ENCODE data around the gene PDLIM3.

DNA sequence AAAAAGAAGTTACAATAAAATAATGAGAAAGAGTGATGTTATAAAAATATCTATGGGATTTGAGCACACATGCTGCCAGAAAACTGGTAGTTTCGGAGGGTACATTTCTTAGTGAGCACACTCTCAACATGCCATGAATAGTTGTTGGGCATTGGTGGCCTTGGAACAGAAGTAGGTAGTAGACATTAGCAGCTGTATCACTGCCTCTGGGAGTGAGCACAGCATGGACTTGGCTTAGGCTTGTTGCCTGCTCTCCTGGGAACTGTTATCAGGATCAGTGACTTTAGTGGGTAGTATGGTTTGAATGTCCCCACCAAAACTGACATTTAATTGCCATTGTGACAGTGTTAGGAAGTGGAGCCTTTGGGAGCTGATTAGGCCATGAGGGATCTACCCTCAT is 13.3 kb upstream of the PDLIM3 start:
- TF ChIP-seq, protein P1, sequence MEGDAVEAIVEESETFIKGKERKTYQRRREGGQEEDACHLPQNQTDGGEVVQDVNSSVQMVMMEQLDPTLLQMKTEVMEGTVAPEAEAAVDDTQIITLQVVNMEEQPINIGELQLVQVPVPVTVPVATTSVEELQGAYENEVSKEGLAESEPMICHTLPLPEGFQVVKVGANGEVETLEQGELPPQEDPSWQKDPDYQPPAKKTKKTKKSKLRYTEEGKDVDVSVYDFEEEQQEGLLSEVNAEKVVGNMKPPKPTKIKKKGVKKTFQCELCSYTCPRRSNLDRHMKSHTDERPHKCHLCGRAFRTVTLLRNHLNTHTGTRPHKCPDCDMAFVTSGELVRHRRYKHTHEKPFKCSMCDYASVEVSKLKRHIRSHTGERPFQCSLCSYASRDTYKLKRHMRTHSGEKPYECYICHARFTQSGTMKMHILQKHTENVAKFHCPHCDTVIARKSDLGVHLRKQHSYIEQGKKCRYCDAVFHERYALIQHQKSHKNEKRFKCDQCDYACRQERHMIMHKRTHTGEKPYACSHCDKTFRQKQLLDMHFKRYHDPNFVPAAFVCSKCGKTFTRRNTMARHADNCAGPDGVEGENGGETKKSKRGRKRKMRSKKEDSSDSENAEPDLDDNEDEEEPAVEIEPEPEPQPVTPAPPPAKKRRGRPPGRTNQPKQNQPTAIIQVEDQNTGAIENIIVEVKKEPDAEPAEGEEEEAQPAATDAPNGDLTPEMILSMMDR (IDR thresholded peaks at IDR 0.05), result no peak
- TF ChIP-seq EZH2 (IDR thresholded peaks at IDR 0.05; ENCODE audit: borderline replicate concordance, insufficient read depth, low read depth, low read length, poor library complexity, severe bottlenecking), result no peak
